Peyer's patch (tissue), 4 donors: ENCODE results near the gene BRD2.

Experiments used
- POLR2A ChIP-seq, 2 donors: fragments of 450-650 bp; IDR thresholded peaks; one replicate each; pipeline ENCODE4 v1.5.1; 2017; ENCODE audit warnings: antibody characterized with exemption in 2 of 2, mild to moderate bottlenecking in 2 of 2, moderate library complexity in 2 of 2
- TF ChIP-seq, protein P1 (sequence below), 6 experiments: fragments of 450-650 bp in 4 of 6; fragments of 200-600 bp in 2 of 6; sonication (generic) in 1 of 6; IDR thresholded peaks; one replicate each; pipeline ENCODE4 v1.5.1; 2017 to 2019; ENCODE audit warnings: antibody characterized with exemption in 6 of 6, mild to moderate bottlenecking in 3 of 6, moderate library complexity in 1 of 6

DNA sequence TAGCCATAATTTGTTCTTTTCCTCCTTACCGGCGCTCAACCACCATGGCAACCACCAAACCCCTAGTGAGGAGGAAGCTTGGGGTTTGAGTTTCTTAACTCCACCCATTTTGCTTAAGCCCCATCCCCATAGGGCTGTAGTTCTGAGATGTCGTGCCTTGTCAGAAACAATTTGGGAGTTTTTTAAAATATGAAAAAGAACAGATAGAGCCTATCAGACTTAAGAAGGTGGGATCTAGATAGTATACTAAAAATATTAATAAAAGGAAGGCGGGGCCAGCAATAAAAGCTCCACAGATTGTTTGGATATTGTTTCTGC lies 5.6 kb downstream of the BRD2 start:
- TF ChIP-seq, protein P1, sequence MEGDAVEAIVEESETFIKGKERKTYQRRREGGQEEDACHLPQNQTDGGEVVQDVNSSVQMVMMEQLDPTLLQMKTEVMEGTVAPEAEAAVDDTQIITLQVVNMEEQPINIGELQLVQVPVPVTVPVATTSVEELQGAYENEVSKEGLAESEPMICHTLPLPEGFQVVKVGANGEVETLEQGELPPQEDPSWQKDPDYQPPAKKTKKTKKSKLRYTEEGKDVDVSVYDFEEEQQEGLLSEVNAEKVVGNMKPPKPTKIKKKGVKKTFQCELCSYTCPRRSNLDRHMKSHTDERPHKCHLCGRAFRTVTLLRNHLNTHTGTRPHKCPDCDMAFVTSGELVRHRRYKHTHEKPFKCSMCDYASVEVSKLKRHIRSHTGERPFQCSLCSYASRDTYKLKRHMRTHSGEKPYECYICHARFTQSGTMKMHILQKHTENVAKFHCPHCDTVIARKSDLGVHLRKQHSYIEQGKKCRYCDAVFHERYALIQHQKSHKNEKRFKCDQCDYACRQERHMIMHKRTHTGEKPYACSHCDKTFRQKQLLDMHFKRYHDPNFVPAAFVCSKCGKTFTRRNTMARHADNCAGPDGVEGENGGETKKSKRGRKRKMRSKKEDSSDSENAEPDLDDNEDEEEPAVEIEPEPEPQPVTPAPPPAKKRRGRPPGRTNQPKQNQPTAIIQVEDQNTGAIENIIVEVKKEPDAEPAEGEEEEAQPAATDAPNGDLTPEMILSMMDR (IDR thresholded peaks at IDR 0.05): no peak
- TF ChIP-seq POLR2A (IDR thresholded peaks at IDR 0.05): no peak
